ENCODE measurements around the gene SNX17. TPM values are rescaled to one million over a fixed set of nuclear protein-coding genes. Genes with fewer than 3 reads are reported as not detected.
A peak's percentile ranks its signal among the peaks of the same experiment; 100 is the strongest.

SNX17 gene
- total RNA-seq, 1 experiment from 2014 or later: 60.6 TPM

GRCh38 chr2:27379383-27379835 is 9.0 kb downstream of the SNX17 start:
- Histone ChIP-seq H3K9me2 (ENCODE audit: insufficient read depth) (no peaks in the 10 kb centered on the region), H3F3A (ENCODE audit: insufficient read depth, low read depth) (peaks cover 57% of the 10 kb centered on the region), H3K4me2 (peak overlapping the region; percentile 84), H3K27ac (peak overlapping the region; percentile 12; the same call in 1 of the 2 replicates), H3K4me3 (peak overlapping the region; percentile 57), H3K9me3 (ENCODE audit: insufficient read depth, low read depth) (no peaks in the 10 kb centered on the region), H3K79me2 (ENCODE audit: low read depth) (no peaks in the 10 kb centered on the region), H3K36me3 (ENCODE audit: low read depth) (peaks cover 17% of the 10 kb centered on the region; the same call in 1 of the 2 replicates), H2AFZ (no peak overlapping the region), H4K20me1 (ENCODE audit: insufficient read depth) (0 out of 2 replicates have a peak, but pooled peaks cover 7% of the 10 kb centered on the region), H3K27me3 (ENCODE audit: insufficient read depth, low read depth) (no peaks in the 10 kb centered on the region), H3K4me1 (replicated peaks; ENCODE audit: insufficient read depth) (no peaks in the 10 kb centered on the region)
- intact Hi-C loops (cut with micrococcal nuclease; ENCODE audit: unreplicated experiment): no loop called here
- no peak for TF ChIP-seq CTCF (conservative IDR thresholded peaks at IDR 0.05)
- no peak for TF ChIP-seq EZH2 (IDR thresholded peaks at IDR 0.05; ENCODE audit: low read depth)
- ChIA-PET CTCF (no interaction called here), POLR2A (ENCODE audit: unreplicated experiment) (no interaction called here)
- DNase-seq: no peak
- no TSS peak for BruUV-seq (replicated peaks)

GRCh38 chr2:27379836-27380625 is 9.6 kb downstream of the SNX17 start:
- peaks cover 14% of the 10 kb centered on the region; the same call in 1 of the 2 replicates for H3K36me3 ChIP-seq (ENCODE audit: low read depth)
- H3K4me2 ChIP-seq: peak overlapping the region; percentile 84
- DNase-seq: peak; percentile 20 to 48
- peaks cover 62% of the 10 kb centered on the region for H3F3A ChIP-seq (ENCODE audit: insufficient read depth, low read depth)
- intact Hi-C loops (cut with micrococcal nuclease; ENCODE audit: unreplicated experiment): no loop called here
- peak overlapping the region; percentile 12; the same call in 1 of the 2 replicates for H3K27ac ChIP-seq
- 0 out of 2 replicates have a peak, but pooled peaks cover 7% of the 10 kb centered on the region for H4K20me1 ChIP-seq (ENCODE audit: insufficient read depth)
- no peaks in the 10 kb centered on the region for H3K27me3 ChIP-seq (ENCODE audit: insufficient read depth, low read depth)
- ChIA-PET CTCF (no interaction called here), POLR2A (ENCODE audit: unreplicated experiment) (no interaction called here)
- no peaks in the 10 kb centered on the region for H3K4me1 ChIP-seq (replicated peaks; ENCODE audit: insufficient read depth)
- H3K9me3 ChIP-seq (ENCODE audit: insufficient read depth, low read depth): no peaks in the 10 kb centered on the region
- H3K79me2 ChIP-seq (ENCODE audit: low read depth): no peaks in the 10 kb centered on the region
- TF ChIP-seq CTCF (conservative IDR thresholded peaks at IDR 0.05): no peak
- no peak for TF ChIP-seq EZH2 (IDR thresholded peaks at IDR 0.05; ENCODE audit: low read depth)
- H3K4me3 ChIP-seq: peak overlapping the region; percentile 57
- H2AFZ ChIP-seq: peak overlapping the region; percentile 50; the same call in 1 of the 2 replicates
- no peaks in the 10 kb centered on the region for H3K9me2 ChIP-seq (ENCODE audit: insufficient read depth)
- BruUV-seq (replicated peaks): no TSS peak

- peak within 1 kb of the TSS; percentile 50; the same call in 1 of the 2 replicates for H2AFZ ChIP-seq
- no peaks in the 10 kb centered on the region for H3K4me1 ChIP-seq (replicated peaks; ENCODE audit: insufficient read depth)
- CTCF ChIA-PET: interaction anchor here (0.6 kb wide), 1 partner anchor 10 kb away, joined by 5 read pairs; the partner anchor contains the start of gene SNX17
- peak within 1 kb of the TSS; percentile 50 for H3K27ac ChIP-seq
- H4K20me1 ChIP-seq (ENCODE audit: insufficient read depth): 0 out of 2 replicates have a peak, but pooled peaks cover 7% of the 10 kb centered on the region
- TSS peak; percentile 2 for BruUV-seq (replicated peaks)
- peaks cover 16% of the 10 kb centered on the region for H3K36me3 ChIP-seq (ENCODE audit: low read depth)
- no peaks in the 10 kb centered on the region for H3K27me3 ChIP-seq (ENCODE audit: insufficient read depth, low read depth)
- POLR2A ChIA-PET (ENCODE audit: unreplicated experiment): interaction anchor here (0.6 kb wide), 1 partner anchor 58 kb away, joined by 3 read pairs; no protein-coding TSS in a partner anchor
- H3K79me2 ChIP-seq (ENCODE audit: low read depth): no peaks in the 10 kb centered on the region
- intact Hi-C loops (cut with micrococcal nuclease; ENCODE audit: unreplicated experiment): no loop called here
- peak within 1 kb of the TSS; percentile 57 for H3K4me3 ChIP-seq
- TF ChIP-seq EZH2 (IDR thresholded peaks at IDR 0.05; ENCODE audit: low read depth) (no peak), CTCF (conservative IDR thresholded peaks at IDR 0.05) (no peak)
- DNase-seq: peak; percentile 67
- H3F3A ChIP-seq (ENCODE audit: insufficient read depth, low read depth): peaks cover 67% of the 10 kb centered on the region
- H3K9me3 ChIP-seq (ENCODE audit: insufficient read depth, low read depth): no peaks in the 10 kb centered on the region
- H3K4me2 ChIP-seq: peak within 1 kb of the TSS; percentile 84
- no peaks in the 10 kb centered on the region for H3K9me2 ChIP-seq (ENCODE audit: insufficient read depth)
These were observed 10.5 kb downstream of the SNX17 start, which contains the start of gene ZNF513 for GRCh38 chr2:27380626-27381545. TSS of gene ZNF513 (minus strand) at chr2:27380734. CDS start at chr2:27380526, 208 bp downstream.
